ENCODE data around the gene HACD3. TPM values are rescaled to one million over a fixed set of nuclear protein-coding genes. Genes with fewer than 3 reads are reported as not detected.

The HACD3 gene
- total and polyA plus RNA-seq, 2 of the 13 experiments (the other 11 are each of a cell fraction or from before 2014, with no cell fraction given): 73.6 to 161 TPM

DNA sequence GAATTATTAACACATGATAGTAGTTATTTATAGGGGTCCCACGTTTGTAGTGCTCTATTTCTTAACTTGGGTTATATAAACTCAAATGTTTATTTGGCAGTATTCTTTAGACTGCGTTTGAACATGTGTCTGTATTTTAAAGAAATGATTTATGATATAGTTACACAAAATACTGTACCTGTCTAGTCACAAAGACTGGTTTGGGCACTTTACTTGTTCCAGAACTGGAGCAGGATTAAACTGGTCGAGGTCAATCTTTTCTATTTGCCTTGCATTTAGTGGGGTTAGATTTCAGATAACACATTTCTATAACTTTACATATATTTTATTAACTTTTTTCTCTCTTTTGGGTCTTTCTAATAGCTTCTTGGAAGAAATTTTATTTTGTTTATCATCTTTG is 39.5 kb downstream of the HACD3 start (continued):
- TF ChIP-seq ZNF850 (CRISPR knock-in tag; conservative IDR thresholded peaks at IDR 0.05): no peak

DNA sequence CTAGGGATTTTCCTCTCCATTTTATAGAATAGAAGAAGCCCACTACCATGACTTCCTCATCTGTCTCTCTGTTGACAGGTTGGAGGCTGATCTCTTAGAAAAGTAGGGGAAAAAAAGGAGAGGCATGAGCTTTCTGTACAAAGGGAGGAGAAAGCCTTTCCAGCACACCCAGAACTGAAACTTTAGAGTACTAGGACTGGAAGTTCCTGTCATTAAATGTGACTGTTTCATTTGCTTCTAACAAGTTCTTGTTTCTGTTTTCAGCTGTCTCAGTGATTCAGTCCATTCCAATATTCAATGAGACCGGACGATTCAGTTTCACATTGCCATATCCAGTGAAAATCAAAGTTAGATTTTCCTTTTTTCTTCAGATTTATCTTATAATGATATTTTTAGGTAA is 41.7 kb downstream of the HACD3 start:
- Histone ChIP-seq H3K4me1 (ENCODE audit: insufficient read depth, low read length) (no peaks in the 10 kb centered on the region), H3K27me3 (ENCODE audit: control insufficient read depth in 1 of 2, insufficient read depth in 2 of 2, low read length in 2 of 2) (no peaks in the 10 kb centered on the region; a peak in 1 of 5 replicates), H2AFZ (ENCODE audit: low read length) (no peak overlapping the region), H3K36me3 (replicated peaks in 1 of 2; ENCODE audit: control insufficient read depth in 1 of 2, insufficient read depth in 2 of 2, low read length in 2 of 2) (peaks cover 10 to 55% of the 10 kb centered on the region in 2 experiments), H3K27ac (ENCODE audit: extremely low read length, insufficient read depth, low read length) (no peak overlapping the region), H3K9ac (ENCODE audit: insufficient read depth, low read depth, low read length) (no peak overlapping the region), H3K79me2 (ENCODE audit: insufficient read depth, low read length) (no peaks in the 10 kb centered on the region), H3K4me2 (ENCODE audit: low read depth, low read length) (no peak overlapping the region), H4K20me1 (ENCODE audit: insufficient read depth, low read length) (no peaks in the 10 kb centered on the region), H3K4me3 (replicated peaks in 1 of 3; ENCODE audit: insufficient read depth in 1 of 3, low read depth in 2 of 3, low read length in 3 of 3) (no peak overlapping the region), H3K9me3 (ENCODE audit: low read length) (no peaks in the 10 kb centered on the region)
- ATAC-seq (no peak), DNase-seq (ENCODE audit: low spot score) (no peak), FAIRE-seq (no peak)
- in situ Hi-C loops (cut with HindIII; ENCODE audit: extremely low pct_ligation_motif_present, low pct_unique_long_range_greater_than_20kb): no loop called here
- ChIA-PET CTCF (ENCODE audit: low intra/inter-chr PET ratio, low total read pairs) (no interaction called here), POLR2A (no interaction called here)
- BruUV-seq (replicated peaks): no TSS peak
- TF ChIP-seq MAFF (IDR thresholded peaks at IDR 0.05; ENCODE audit: low read depth, low read length) (no peak), ZNF12 (CRISPR knock-in tag; IDR thresholded peaks at IDR 0.05) (no peak), HNRNPLL (IDR thresholded peaks at IDR 0.05; ENCODE audit: low read depth, low read length, poor library complexity, severe bottlenecking) (no peak), THAP11 (CRISPR knock-in tag; IDR thresholded peaks at IDR 0.05) (no peak), FOXA1 (IDR thresholded peaks at IDR 0.05) (no peak), FOXA1 (CRISPR knock-in tag; IDR thresholded peaks at IDR 0.05) (no peak), POLR2AphosphoS5 (IDR thresholded peaks at IDR 0.05; ENCODE audit: low read depth, low read length) (no peak)
- TF ChIP-seq, protein P1, sequence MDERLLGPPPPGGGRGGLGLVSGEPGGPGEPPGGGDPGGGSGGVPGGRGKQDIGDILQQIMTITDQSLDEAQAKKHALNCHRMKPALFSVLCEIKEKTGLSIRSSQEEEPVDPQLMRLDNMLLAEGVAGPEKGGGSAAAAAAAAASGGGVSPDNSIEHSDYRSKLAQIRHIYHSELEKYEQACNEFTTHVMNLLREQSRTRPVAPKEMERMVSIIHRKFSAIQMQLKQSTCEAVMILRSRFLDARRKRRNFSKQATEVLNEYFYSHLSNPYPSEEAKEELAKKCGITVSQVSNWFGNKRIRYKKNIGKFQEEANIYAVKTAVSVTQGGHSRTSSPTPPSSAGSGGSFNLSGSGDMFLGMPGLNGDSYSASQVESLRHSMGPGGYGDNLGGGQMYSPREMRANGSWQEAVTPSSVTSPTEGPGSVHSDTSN (CRISPR knock-in tag; IDR thresholded peaks at IDR 0.05): no peak
- intact Hi-C loops (cut with micrococcal nuclease; ENCODE audit: unreplicated experiment): no loop called here
- 99% methylated on average over 2 of the region's 2 CpGs for WGBS (ENCODE audit: low lambda C conversion rate)

Measured in HepG2 (cell line).